Measurements from ENCODE around the gene TTC34. TPM values are rescaled to one million over a fixed set of nuclear protein-coding genes. Genes with fewer than 3 reads are reported as not detected.

Gene TTC34
- polyA plus RNA-seq, 5 donors, result 0.65 to 0.85 (median 0.71) TPM

DNA sequence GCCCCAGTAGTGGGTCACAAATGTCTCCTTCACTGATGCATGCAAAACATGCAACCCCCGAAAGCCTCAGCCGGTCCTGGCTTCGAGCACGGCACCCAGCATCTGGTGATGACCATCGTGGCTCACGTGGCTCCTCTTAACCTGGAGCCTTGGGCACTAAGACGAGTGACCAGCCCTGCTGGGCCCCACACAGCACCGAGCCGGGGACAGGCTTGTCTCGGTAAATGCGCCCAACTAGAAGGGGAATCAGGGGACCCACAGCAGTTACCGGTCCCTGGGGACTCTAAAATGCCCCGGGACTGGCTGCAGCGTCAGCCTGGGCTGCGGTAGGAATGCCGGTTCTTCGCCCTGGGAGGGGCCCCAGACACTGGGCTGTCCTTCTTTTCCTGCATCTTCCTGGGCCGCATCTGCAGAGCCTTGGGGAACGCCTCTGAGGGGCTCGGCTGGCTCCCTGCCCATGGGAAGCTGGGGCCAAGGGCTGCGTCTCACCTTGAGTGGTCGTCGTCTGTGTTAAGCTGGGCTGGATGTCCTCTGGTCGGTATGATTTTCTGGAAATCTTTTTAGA, 13.1 kb upstream of the TTC34 start:
- no peak for DNase-seq

DNA sequence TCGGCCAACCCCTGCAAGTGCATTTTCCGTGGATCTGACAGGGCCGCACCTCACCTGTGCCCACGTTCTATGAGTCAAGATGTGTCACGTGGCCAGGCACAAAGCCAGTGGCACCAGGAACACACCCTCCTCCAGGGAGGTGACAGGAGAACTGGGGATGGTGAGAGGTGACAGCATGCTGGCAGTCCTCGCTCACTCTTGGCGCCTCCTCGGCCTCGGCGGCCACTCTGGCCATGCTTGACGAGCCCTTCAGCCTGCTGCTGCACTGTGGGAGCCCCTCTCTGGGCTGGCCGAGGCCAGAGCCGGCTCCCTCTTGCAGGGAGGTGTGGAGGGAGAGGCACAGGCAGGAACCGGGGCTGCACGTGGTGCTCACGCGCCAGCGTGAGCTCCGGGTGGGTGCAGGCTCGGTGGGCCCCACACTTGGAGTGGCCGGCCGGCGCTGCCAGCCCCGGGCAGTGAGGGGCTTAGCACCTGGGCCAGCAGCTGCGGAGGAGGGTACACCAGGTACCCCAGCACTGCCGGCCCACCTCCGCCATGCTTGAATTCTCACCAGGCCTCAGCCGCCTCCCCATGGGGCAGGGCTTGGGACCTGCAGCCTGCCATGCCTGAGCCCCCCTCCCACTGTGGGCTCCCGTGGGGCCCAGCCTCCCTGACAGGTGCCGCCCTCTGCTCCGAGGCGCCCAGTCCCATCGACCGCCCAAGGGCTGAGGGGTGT, 11.6 kb upstream of the TTC34 start:
- no peak for DNase-seq

DNA sequence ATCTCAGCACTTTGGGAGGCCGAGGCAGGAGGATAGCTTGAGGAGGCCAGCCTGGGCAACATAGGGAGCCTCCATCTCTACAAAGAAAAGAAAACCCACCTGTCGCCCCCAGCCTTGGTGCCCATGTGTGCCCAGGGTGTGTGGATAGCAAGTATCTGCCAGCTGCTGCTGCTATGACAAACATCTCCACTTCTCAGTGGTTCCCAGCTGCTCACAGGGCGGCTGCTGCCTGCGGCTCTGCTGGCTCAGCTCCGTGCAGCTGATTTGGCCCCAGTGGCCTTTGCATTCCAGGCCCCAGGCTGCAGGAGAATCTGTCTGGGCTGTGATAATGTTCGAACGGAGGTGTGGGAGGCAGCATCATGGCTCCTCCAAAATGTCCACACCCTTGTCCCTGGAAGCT, 10.6 kb upstream of the TTC34 start:
- no peak for DNase-seq

DNA sequence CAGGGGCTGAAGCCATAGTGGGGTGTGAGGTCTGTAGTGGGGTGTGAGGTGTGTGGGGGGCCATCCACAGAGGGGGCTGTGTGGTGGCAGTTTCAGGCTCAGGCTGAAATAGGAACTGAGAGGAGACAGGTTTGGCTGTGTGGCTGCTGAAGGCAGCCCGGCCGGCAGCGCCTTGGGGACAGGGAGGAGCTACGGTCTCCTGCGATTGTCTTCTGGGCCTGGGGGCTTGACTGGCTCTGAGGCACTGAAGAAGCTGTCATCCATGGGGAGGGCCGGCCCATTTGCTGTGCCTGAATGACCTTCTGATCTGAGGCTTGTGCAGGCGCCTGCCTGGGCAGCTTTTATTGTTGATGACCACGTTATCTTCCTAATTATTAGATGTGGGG, 10.0 kb upstream of the TTC34 start:
- DNase-seq, result no peak

DNA sequence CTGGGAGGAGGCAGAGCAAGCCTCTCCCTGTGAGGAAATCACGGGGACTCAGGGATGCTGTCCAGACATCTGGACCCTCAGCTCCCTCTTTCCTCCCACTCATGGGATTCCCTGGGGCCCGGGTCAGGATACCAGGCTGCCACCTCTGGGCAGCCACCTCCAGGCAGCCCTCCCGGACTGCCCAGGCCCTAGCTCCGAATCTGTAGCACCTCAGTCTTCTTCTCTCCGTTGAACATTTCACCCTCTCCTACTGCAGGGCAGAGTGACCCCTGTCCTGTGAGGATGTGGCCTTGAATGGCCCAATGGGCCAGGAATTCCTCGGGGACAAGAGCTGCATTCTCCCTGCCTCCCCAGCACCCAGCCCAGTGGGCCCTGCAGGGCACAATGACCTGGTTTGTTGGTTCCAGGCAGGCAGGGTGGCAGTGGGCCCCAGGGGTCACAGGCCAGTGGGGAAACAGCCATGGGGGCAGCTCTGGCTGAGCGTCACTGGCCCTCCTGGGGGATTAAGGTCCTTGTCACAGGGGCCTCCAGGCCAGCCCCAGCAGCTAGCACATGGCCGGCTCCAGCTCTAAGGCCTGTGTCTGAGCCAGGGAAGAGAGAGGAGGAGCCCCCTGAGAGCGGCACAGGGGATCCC, 9.5 kb upstream of the TTC34 start:
- no peak for DNase-seq

GRCh38 chr1:2810281-2810680, 8.8 kb upstream of the TTC34 start:
- no peak for DNase-seq

- DNase-seq, result no peak
Measured at GRCh38 chr1:2809656-2810055, 8.2 kb upstream of the TTC34 start.

DNA sequence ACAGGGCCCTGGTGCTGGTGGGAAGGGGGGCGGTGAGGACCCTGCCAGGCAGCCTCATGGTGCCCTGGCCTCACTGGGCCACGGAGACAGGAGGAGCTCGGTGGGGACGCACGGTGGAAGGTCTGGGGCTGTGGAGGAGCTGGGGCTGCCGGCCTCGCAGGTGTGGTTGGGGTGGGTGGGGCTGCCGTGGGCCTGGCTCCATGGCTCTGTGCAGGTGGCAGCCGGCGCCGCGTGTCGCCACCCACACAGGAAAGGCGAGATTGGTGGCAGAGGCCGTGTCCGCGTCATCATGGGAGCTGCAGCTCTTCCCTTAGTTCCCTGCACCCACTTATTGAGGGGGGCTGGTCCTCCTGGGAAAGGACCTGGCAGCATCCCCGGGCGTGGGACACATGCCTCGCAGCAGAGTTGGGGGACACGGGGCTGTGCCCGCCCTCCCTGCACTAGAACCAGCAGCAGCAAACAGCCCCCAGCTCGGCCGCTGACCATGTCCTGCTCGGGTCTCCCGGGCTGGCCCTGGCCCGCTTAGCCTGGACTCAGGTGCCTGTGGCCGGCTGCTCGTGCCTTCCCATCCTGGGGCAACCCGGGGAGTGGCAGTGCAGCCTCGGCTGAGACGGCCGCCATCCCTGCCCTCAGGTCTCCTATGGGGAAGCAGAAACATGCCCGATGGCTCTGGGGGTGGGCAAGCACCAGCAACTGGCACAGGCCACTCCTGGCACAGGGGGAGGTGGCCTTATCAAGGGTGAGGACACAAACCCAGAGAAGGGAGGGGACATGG, 7.5 kb upstream of the TTC34 start:
- no peak for DNase-seq

GRCh38 chr1:2808386-2808705, 6.9 kb upstream of the TTC34 start:
- no peak for DNase-seq

GRCh38 chr1:2807678-2808385, 6.3 kb upstream of the TTC34 start:
- DNase-seq, result no peak

GRCh38 chr1:2807036-2807435, 5.5 kb upstream of the TTC34 start:
- DNase-seq, result no peak

DNA sequence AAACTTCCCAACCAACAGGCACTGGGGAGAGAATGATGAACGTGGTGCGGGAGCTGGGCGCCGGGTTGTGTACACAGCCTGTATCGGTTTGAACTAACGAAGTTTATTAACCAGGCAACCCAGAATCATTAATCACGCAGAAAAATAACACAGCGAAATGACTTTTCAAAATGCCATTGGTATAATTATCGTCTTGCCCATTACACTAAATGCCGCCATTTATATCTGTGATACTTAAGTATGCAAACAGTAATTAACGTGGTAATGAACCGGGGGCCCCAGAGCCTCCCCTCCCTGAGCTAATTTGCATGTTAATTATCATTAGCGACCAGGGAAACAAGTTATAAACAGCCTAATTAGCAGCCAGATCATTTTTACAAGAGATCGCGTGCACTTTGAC, 5.1 kb upstream of the TTC34 start:
- no peak for DNase-seq

- DNase-seq, result no peak
Measured at GRCh38 chr1:2805801-2806430, 4.4 kb upstream of the TTC34 start.

GRCh38 chr1:2804628-2805351, 3.3 kb upstream of the TTC34 start:
- no peak for DNase-seq

DNA sequence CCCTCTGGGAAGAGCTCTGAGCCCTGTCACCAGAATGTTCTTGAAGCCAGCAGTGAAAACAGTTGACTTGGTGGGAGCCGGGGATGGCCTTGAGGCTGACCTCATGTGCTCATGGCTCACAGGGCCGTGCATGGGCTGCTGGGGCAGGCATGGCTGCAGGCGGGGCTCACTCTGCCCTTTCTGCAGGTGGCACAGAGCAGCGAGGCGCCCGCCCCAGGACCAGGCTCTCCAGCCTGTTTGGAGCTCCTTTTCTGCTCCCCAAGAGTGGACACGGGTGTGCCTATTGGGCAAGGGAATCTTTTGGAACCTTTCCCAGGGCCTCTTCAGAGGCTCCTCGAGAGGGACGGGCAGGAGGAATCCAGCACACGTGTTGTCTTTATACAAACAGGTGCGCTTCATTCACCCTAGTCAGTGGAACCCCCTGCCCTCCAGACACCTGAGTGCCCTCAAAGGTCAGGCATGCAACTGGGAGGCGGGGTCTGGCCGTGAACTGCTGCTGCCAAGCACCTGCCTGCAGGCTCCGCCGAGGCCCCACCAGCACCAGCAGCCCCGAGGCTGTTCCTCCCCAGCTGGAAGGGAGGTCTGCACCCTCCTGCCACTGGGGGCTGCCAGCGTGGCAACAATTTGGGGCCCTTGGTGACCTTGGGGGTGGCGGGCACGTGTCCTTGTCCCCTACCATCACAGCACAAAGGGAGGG, 2.6 kb upstream of the TTC34 start:
- DNase-seq, result no peak

DNA sequence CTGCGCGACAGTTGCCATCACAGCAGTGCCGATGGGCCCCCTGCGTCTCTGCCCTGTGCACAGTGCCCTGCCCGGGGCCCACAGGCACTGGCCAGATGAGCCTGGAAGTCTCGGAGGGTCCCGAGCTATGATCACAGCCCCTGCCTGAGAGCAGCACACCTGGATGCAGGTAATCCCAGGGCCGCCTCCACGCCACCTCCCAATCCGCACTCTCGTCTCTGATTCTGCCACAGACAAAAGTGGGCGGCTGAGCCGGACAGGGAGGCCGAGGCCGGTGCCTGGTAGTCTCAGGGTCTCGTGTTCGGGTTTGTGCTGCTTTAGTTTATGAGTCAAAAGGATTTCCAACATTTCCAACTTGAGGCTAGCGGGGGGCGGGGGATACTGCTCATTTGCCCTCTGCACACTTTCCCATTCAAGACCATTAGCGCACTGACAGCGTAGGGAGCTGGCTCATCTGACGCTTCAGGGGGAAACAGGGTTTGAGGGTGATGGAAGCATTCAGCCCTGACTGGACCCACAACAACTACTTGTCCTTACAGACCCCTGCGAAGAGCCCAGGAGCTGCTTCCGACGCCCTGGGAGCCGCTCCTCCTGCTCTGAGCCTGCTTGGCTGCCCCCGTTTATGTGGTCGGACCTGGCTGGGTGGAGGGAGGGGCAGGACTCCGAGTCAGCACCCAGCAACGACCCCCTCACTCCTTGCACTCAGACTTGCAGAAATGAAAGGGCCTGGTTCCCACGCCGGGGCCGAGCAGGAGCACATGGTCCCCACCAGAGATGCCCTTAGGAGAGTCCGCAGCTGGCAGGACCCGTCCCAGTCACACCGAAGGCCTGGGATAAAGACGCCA, 1.8 kb upstream of the TTC34 start:
- DNase-seq, result no peak

DNA sequence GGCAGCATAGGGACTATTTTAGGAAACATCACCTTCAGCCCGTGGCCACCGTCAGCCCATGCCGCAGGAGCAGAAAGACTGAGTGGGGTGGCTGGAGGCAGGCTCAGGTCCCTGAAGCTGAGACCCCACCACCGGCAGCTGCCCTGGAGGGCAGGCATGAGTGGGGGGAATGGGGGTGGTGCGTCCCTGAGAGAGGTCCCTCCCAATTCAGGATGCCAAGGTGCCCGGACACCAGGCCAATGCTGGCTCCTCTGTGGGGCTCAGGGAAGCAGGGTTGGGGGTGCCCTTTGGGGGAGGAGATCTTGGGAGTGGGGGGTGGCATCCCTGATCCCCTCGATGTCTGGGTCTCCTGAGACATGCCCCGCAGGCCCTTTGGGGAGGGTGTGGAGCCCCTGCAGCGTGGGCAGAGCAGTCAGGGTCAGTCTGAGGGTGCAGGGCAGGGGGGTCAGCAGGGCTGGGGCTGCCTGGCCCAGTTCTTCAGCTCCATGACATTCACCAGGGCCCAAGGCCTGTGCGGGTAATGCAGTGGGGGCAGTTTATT, 998 bp upstream of the TTC34 start:
- no peak for DNase-seq

DNA sequence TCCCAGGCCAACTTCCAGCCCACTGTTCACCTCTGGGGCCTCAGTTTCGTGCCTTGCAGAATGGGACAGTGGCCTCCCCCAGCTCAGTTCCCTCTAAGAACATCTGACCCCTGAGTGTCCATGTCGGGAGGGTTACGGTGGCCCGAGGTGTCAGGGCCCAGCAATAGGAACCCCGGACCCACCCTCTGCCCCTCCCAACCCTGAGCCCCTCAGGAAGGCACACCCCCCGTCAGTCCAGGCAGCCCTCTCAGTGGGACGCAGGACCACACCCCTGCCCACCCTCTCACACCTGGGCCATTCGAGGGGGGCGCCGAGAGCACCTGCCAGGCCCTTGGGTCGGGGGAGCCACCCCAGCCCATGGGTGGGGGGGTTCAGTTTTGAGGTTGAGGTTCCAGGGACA, 447 bp downstream of the TTC34 start:
- DNase-seq, result no peak

DNA sequence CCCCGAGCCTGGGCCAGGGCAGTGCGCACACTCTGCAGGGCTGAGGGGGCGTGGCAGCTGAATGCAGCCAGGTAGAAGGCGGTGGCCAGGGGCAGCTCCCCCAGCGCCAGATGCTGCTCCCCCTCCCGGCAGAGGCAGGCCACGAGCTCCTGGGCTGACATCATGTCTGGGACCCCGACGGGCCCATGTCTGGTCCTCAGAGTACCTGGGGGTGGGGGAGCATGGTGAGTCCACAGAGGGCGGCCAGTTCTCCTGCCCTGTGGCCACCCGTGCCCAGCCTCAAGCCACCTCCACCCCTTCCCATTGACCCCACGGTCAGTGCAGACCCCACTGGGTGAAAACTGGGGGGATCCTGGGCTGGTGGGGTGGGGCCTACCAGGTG, 838 bp downstream of the TTC34 start:
- no peak for DNase-seq
